HG03039 (cell line): ENCODE measurements around the gene LHX2.
"Not testable (repeated sequence)": the region's sequence is repeated elsewhere in the genome, so short reads cannot be mapped to it uniquely, and the experiment has no call there.

Source experiments
- ATAC-seq: cut with Tn5 transposase; IDR thresholded peaks from one replicate; pipeline ENCODE4 v1.9.1; 2021; ENCODE audit warnings: mild to moderate bottlenecking, moderate library complexity; ENCODE audit not compliant: unreplicated experiment

LHX2 gene

GRCh38 chr9:124011460-124012301 is at the start of gene LHX2:
Gene LHX2 (plus strand): TSS chr9:124011768. CDS start chr9:124012349, 581 bp downstream.
- ATAC-seq: no peak

GRCh38 chr9:123964761-123965160 is 46.8 kb upstream of the LHX2 start:
- ATAC-seq: no peak

GRCh38 chr9:123965801-123966686 is 45.5 kb upstream of the LHX2 start:
- no peak for ATAC-seq

- ATAC-seq: no peak
These were observed 44.2 kb upstream of the LHX2 start for GRCh38 chr9:123967323-123967722.

- ATAC-seq: no peak
These were observed 39.0 kb upstream of the LHX2 start for GRCh38 chr9:123972618-123973017.

GRCh38 chr9:123973590-123974223 is 37.9 kb upstream of the LHX2 start:
- no peak for ATAC-seq

GRCh38 chr9:123974471-123974870 is 37.1 kb upstream of the LHX2 start:
- ATAC-seq: no peak

- ATAC-seq: no peak
These were observed 35.7 kb upstream of the LHX2 start for GRCh38 chr9:123975871-123976270.

- ATAC-seq: not testable (repeated sequence)
These were observed 35.0 kb upstream of the LHX2 start for GRCh38 chr9:123976579-123976978.

GRCh38 chr9:123978981-123979380 is 32.6 kb upstream of the LHX2 start:
- ATAC-seq: no peak

- ATAC-seq: no peak
These were observed 29.0 kb upstream of the LHX2 start for GRCh38 chr9:123982535-123982934.

- no peak for ATAC-seq
These were observed 28.5 kb upstream of the LHX2 start for GRCh38 chr9:123983047-123983446.

- ATAC-seq: no peak
These were observed 26.8 kb upstream of the LHX2 start for GRCh38 chr9:123984802-123985201.

- no peak for ATAC-seq
These were observed 25.7 kb upstream of the LHX2 start for GRCh38 chr9:123985869-123986268.

GRCh38 chr9:123990427-123990826 is 21.1 kb upstream of the LHX2 start:
- ATAC-seq: no peak

- not testable (repeated sequence) for ATAC-seq
These were observed 18.9 kb upstream of the LHX2 start for GRCh38 chr9:123992679-123993078.

- ATAC-seq: no peak
These were observed 14.7 kb upstream of the LHX2 start for GRCh38 chr9:123996731-123997421.

- peak; percentile 60 for ATAC-seq
These were observed 13.8 kb upstream of the LHX2 start for GRCh38 chr9:123997665-123998277.

- ATAC-seq: no peak
These were observed 13.2 kb upstream of the LHX2 start for GRCh38 chr9:123998278-123998925.
